GM18508 (cell line): Measurements from ENCODE around the gene CADPS2.

ENCODE experiments used
- ATAC-seq: cut with Tn5 transposase; IDR thresholded peaks from one replicate; pipeline ENCODE4 v1.9.1; 2021; ENCODE audit warnings: moderate number of reproducible peaks; ENCODE audit not compliant: insufficient read depth, unreplicated experiment

The CADPS2 gene

DNA sequence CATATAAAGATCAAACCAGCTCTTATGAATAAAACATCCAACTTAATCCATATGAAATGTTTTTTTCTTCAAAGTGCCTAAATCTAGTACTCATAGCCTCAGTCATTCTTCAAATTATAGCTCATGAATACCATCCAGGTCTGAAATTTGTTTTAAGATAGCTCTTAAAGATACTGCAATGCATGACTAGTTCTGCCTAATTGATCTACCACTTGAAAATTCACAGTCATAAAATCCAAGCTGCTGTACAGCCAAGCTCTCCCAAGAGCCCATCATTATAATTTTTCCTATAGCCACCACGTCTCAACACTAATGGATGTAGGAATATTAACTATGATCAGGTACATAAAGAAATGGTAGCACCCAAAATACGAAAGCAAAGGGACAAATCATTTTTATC is 95.7 kb downstream of the CADPS2 start:
- ATAC-seq, result no peak

DNA sequence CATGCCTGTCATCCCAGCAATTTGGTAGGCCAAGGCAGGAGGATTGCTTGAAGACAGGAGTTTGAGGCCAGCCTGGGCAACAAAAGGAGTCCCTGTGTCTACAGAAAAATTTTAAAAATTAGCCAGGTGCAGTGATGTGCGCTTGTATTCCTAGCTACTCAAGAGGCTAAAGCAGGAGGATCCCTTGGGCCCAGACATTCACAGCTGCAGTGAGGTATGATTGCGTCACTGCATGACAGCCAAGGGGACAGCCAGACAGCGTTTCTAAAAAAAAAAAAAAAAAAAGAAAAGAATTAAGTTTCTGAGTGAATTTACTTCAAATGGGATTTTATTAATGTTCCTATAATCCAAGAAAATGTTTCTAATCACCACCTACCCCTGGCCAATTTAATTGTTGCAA is 96.1 kb downstream of the CADPS2 start:
- no peak for ATAC-seq

DNA sequence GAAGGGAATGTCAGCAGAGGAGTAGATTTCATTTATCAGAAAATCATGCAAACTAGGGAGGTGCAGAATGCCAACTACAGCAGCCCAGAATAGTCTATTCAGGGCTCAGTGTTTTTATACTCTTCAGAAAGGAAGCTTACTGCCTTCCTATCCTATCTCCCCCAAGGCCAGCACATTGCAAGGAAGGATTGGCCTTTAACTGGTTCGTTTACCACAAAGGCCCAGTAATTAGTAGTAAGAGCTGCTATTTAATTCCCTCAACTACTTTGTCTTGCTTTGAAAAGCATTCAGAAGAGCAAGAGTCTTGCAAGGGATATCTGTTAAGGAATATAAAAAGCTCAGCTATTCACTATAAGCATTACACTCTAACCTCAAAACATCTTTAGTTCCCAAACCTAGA is 97.1 kb downstream of the CADPS2 start:
- no peak for ATAC-seq

GRCh38 chr7:122770686-122771335 is 115.4 kb downstream of the CADPS2 start:
- no peak for ATAC-seq

DNA sequence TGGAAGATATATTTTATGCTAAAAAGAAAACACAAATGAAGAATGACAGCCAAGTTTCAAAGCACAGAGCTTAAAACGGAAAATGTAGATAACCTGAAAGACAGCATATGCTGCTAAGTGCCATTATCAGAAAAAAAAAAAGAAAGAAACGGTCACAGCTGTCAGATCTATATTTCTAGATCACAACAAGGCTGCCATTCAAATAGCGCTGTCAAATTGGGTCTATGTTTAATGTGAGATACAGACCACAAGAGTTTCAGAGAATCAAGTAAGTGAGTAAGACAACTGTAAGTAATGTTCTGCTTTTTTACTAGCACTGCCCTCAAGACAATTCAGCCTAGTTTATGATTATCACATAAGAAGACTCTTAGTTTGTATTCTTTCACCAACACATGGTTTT is 117.4 kb downstream of the CADPS2 start:
- ATAC-seq, result no peak

GRCh38 chr7:122767339-122767738 is 118.9 kb downstream of the CADPS2 start:
- no peak for ATAC-seq

DNA sequence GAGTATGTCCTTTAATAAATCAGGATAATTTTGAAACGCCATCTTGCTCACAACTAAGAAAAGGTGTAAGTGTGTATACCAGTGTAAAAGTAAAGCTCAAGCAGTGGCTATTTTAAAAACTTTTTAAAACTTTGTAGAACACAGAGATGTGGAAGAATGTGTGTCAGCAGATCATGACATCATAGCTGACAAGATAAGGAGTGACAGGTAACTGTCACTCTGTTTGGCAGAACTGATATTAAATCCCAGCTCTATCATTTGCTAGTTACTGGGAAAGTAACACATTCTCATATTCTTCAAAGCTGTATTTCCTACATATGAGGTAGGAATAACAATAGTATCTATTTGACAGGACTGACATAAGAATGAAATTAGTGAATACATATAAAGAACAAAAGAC is 119.7 kb downstream of the CADPS2 start:
- ATAC-seq, result no peak

- no peak for ATAC-seq
Measured at GRCh38 chr7:122764902-122765301, 121.4 kb downstream of the CADPS2 start.

DNA sequence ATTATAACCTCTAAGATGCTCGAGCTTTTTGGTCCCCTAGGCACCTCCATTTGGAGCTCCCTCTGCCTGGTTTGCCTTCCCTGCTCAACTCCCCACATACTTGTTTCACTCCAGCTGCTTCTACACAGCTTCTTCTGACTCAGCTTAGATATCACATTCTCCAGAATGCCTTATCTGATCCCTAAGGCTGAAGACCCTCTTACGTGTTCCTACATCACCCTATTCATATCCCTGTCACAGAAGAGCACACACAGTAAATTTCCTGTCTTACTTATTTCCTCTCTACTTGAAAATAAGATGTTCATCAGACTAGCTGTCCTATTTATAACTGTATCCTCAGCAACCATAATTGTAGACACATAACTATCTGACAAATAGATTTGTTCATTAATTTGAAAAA is 122.2 kb downstream of the CADPS2 start:
- ATAC-seq, result no peak

- no peak for ATAC-seq
Measured at GRCh38 chr7:122762071-122762470, 124.2 kb downstream of the CADPS2 start.

- no peak for ATAC-seq
Measured at GRCh38 chr7:122758501-122758900, 127.8 kb downstream of the CADPS2 start.

GRCh38 chr7:122756860-122757259 is 129.4 kb downstream of the CADPS2 start:
- no peak for ATAC-seq

DNA sequence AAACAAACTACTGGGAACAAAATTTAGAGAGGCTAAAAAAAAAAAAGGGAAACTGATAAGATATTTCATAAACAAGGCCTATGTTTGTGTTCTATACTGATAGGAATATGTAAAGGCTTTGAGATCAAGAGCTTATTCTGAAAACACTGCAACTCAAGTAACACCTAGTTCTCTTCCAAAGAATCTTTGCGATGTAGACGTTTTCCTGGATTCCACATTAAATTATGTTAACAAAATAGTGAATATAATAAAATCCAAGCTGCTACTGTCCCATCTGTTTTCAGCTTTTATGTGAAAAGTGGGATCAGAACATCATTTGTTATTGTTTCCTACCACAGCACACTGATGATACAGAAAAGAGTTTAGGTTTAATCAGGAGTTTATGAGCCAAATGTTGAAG is 130.6 kb downstream of the CADPS2 start:
- ATAC-seq, result no peak

GRCh38 chr7:122752583-122752982 is 133.7 kb downstream of the CADPS2 start:
- ATAC-seq, result no peak

- ATAC-seq, result no peak
Measured at GRCh38 chr7:122750389-122750788, 135.9 kb downstream of the CADPS2 start.

- no peak for ATAC-seq
Measured at GRCh38 chr7:122748195-122748594, 138.1 kb downstream of the CADPS2 start.

GRCh38 chr7:122746948-122747347 is 139.3 kb downstream of the CADPS2 start:
- no peak for ATAC-seq

- ATAC-seq, result no peak
Measured at GRCh38 chr7:122743211-122743610, 143.0 kb downstream of the CADPS2 start.

GRCh38 chr7:122738947-122739346 is 147.3 kb downstream of the CADPS2 start:
- no peak for ATAC-seq

- no peak for ATAC-seq
Measured at GRCh38 chr7:122736183-122736582, 150.1 kb downstream of the CADPS2 start.

GRCh38 chr7:122727759-122728158 is 158.5 kb downstream of the CADPS2 start:
- ATAC-seq, result no peak

- ATAC-seq, result no peak
Measured at GRCh38 chr7:122727354-122727753, 158.9 kb downstream of the CADPS2 start.

GRCh38 chr7:122726881-122727280 is 159.4 kb downstream of the CADPS2 start:
- ATAC-seq, result no peak
